Common myeloid progenitor, CD34-positive (primary cell): ENCODE data around the gene MYLK2. TPM values are rescaled to one million over a fixed set of nuclear protein-coding genes. Genes with fewer than 3 reads are reported as not detected.

ENCODE experiments used
- CTCF ChIA-PET: fragments of 350-600 bp; sonication (Branson Sonifier 250); formaldehyde crosslinking; loops from one replicate; lab custom pipeline; 2021; ENCODE audit warnings: antibody characterized with exemption; lab: Charles Lee
- POLR2A ChIA-PET: fragments of 350-600 bp; sonication (Branson Sonifier 250); formaldehyde crosslinking; loops from one replicate; lab custom pipeline; 2021; ENCODE audit warnings: antibody characterized with exemption; lab: Charles Lee
- DNase-seq, 3 donors: peaks; one replicate each; pipeline versions ENCODE4 v3.0.0 to v3.0.0-alpha.2; 2013
- H3K27ac ChIP-seq, 2 experiments: 1 replicate in 1 of 2; 2 replicates in 1 of 2; pipeline ENCODE4 v1.7.0; 2013; ENCODE audit warnings: inconsistent platforms in 2 of 2, low read length in 2 of 2, mild to moderate bottlenecking in 2 of 2, low read depth in 1 of 2, moderate library complexity in 1 of 2; ENCODE audit not compliant: severe bottlenecking in 2 of 2, insufficient read depth in 1 of 2, poor library complexity in 1 of 2
- H3K27me3 ChIP-seq, 5 experiments: replicated peaks in 2 of 5; 1 replicate in 3 of 5; 2 replicates in 2 of 5; pipeline versions ENCODE4 v1.6.1 to v1.7.0; 2013; ENCODE audit warnings: low read length in 4 of 5, mild to moderate bottlenecking in 2 of 5, moderate library complexity in 2 of 5, inconsistent platforms in 1 of 5; ENCODE audit not compliant: insufficient read depth in 5 of 5, control insufficient read depth in 4 of 5
- H3K36me3 ChIP-seq, 4 experiments: 1 replicate in 2 of 4; 2 replicates in 2 of 4; pipeline versions ENCODE4 v1.6.1 to v1.7.0; 2013; ENCODE audit warnings: low read length in 3 of 4, control low read depth in 1 of 4, mild to moderate bottlenecking in 1 of 4; ENCODE audit not compliant: control insufficient read depth in 4 of 4, insufficient read depth in 4 of 4
- H3K4me1 ChIP-seq, 4 experiments: 1 replicate in 3 of 4; 2 replicates in 1 of 4; pipeline versions ENCODE4 v1.6.1 to v1.7.1; 2013; ENCODE audit warnings: low read length in 3 of 4, mild to moderate bottlenecking in 3 of 4, control low read depth in 1 of 4, inconsistent platforms in 1 of 4, moderate library complexity in 1 of 4; ENCODE audit not compliant: control insufficient read depth in 4 of 4, insufficient read depth in 4 of 4; ENCODE audit errors: control extremely low read depth in 1 of 4
- H3K4me3 ChIP-seq, 7 experiments: 1 replicate in 4 of 7; 2 replicates in 3 of 7; pipeline versions ENCODE4 v1.5.1 to v1.7.0; 2013; ENCODE audit warnings: mild to moderate bottlenecking in 7 of 7, low read length in 6 of 7, moderate library complexity in 6 of 7, inconsistent platforms in 2 of 7, low read depth in 2 of 7, control low read depth in 1 of 7; ENCODE audit not compliant: insufficient read depth in 4 of 7, control insufficient read depth in 1 of 7; ENCODE audit errors: extremely low read depth in 1 of 7
- H3K9me3 ChIP-seq, 5 experiments: 1 replicate in 4 of 5; 2 replicates in 1 of 5; pipeline versions ENCODE4 v1.6.1 to v1.7.1; 2013; ENCODE audit warnings: low read length in 4 of 5, mild to moderate bottlenecking in 2 of 5, inconsistent platforms in 1 of 5, low read depth in 1 of 5, moderate library complexity in 1 of 5; ENCODE audit not compliant: control insufficient read depth in 4 of 5, insufficient read depth in 2 of 5; ENCODE audit errors: control extremely low read depth in 1 of 5
- WGBS: methylation state at CpG from one replicate; pipeline ENCODE4 v1.1.5; 2013; ENCODE audit not compliant: insufficient coverage; 5-methylcytosine and 5-hydroxymethylcytosine counted together
- polyA plus RNA-seq: library from polyadenylated mRNA; unstranded; fragments of 120-200 nt; gene quantifications from one replicate; pipeline ENCODE4 v1.2.1, GENCODE V29; 2013

Gene MYLK2
- 0.08 TPM for polyA plus RNA-seq

GRCh38 chr20:31819083-31819784, at the start of gene MYLK2:
MYLK2 (plus strand) TSS chr20:31819356; CDS start chr20:31819581, 225 bp downstream.
- no peaks in the 10 kb centered on the region for H3K9me3 ChIP-seq
- H3K27me3 ChIP-seq: no peaks in the 10 kb centered on the region
- no peak for DNase-seq
- H3K36me3 ChIP-seq: no peaks in the 10 kb centered on the region
- no peak within 1 kb of the TSS for H3K4me3 ChIP-seq
- no peak within 1 kb of the TSS for H3K27ac ChIP-seq
- peaks cover 0 to 22% (median 18%) of the 10 kb centered on the region in 4 experiments for H3K4me1 ChIP-seq
- ChIA-PET POLR2A (no interaction called here), CTCF (interaction anchor here (0.9 to 14.3 kb wide), 7 partner anchors 11 to 210 kb away, joined by 3 to 131 read pairs (median 8); partner anchors contain the start of gene FOXS1)
- 95% methylated on average over 14 of the region's 16 CpGs for WGBS

- ChIA-PET POLR2A (no interaction called here), CTCF (no interaction called here)
- Histone ChIP-seq H3K27ac (no peak overlapping the region), H3K4me3 (no peak overlapping the region), H3K9me3 (no peaks in the 10 kb centered on the region), H3K4me1 (no peaks in the 10 kb centered on the region), H3K27me3 (no peaks in the 10 kb centered on the region), H3K36me3 (peaks cover 5 to 62% (median 25%) of the 10 kb centered on the region in 4 experiments)
- WGBS: 94% methylated on average over 2 of the region's 5 CpGs
- DNase-seq: no peak
Observed at GRCh38 chr20:31769681-31770080, 49.5 kb upstream of the MYLK2 start.

- WGBS: 67% methylated on average over 1 of the region's 1 CpG
- DNase-seq: no peak
Observed at GRCh38 chr20:31770243-31770642, 48.9 kb upstream of the MYLK2 start.

GRCh38 chr20:31774408-31774807, 44.7 kb upstream of the MYLK2 start:
- ChIA-PET CTCF (no interaction called here), POLR2A (no interaction called here)
- H3K9me3 ChIP-seq: no peaks in the 10 kb centered on the region
- DNase-seq: no peak
- peaks cover 3 to 62% (median 29%) of the 10 kb centered on the region in 4 experiments for H3K36me3 ChIP-seq
- H3K27ac ChIP-seq: no peak overlapping the region
- no peaks in the 10 kb centered on the region for H3K4me1 ChIP-seq
- WGBS: no CpG with 5 or more reads among the region's 1 CpG
- no peaks in the 10 kb centered on the region for H3K27me3 ChIP-seq
- H3K4me3 ChIP-seq: no peak overlapping the region

More at GRCh38 chr20:31770243-31770642, 48.9 kb upstream of the MYLK2 start:
- H3K4me1 ChIP-seq: no peaks in the 10 kb centered on the region
- POLR2A ChIA-PET: no interaction called here
- no peak overlapping the region for H3K4me3 ChIP-seq
- peaks cover 5 to 58% (median 23%) of the 10 kb centered on the region in 4 experiments for H3K36me3 ChIP-seq
- no peaks in the 10 kb centered on the region for H3K27me3 ChIP-seq
- H3K27ac ChIP-seq: no peak overlapping the region
- CTCF ChIA-PET: no interaction called here
- H3K9me3 ChIP-seq: no peaks in the 10 kb centered on the region

- no peaks in the 10 kb centered on the region for H3K4me1 ChIP-seq
- peaks cover 17 to 78% (median 50%) of the 10 kb centered on the region in 4 experiments for H3K36me3 ChIP-seq
- no CpG with 5 or more reads among the region's 2 CpGs for WGBS
- no peak overlapping the region for H3K27ac ChIP-seq
- H3K9me3 ChIP-seq: no peaks in the 10 kb centered on the region
- ChIA-PET POLR2A (interaction anchor here (0.6 kb wide), 1 partner anchor 26 kb away, joined by 5 read pairs; no protein-coding TSS in a partner anchor), CTCF (no interaction called here)
- no peak for DNase-seq
- H3K4me3 ChIP-seq: no peak overlapping the region
- no peaks in the 10 kb centered on the region for H3K27me3 ChIP-seq
Observed at GRCh38 chr20:31780839-31781238, 38.3 kb upstream of the MYLK2 start.

- Histone ChIP-seq H3K27ac (no peak overlapping the region), H3K27me3 (no peaks in the 10 kb centered on the region), H3K36me3 (peaks cover 20 to 80% (median 54%) of the 10 kb centered on the region in 4 experiments), H3K9me3 (no peaks in the 10 kb centered on the region), H3K4me1 (no peaks in the 10 kb centered on the region), H3K4me3 (no peak overlapping the region)
- DNase-seq: no peak
- ChIA-PET POLR2A (no interaction called here), CTCF (no interaction called here)
- WGBS: 96% methylated on average over 4 of the region's 4 CpGs
Observed at GRCh38 chr20:31781945-31782344, 37.2 kb upstream of the MYLK2 start.

GRCh38 chr20:31784354-31785044, 34.7 kb upstream of the MYLK2 start:
- WGBS: 100% methylated on average over 7 of the region's 7 CpGs
- CTCF ChIA-PET: interaction anchor here (0.6 to 1.2 kb wide), 3 partner anchors 11 to 61 kb away, joined by 3 to 6 read pairs (median 3); no protein-coding TSS in a partner anchor
- Histone ChIP-seq H3K4me1 (no peaks in the 10 kb centered on the region), H3K9me3 (no peaks in the 10 kb centered on the region), H3K36me3 (peaks cover 13 to 78% (median 55%) of the 10 kb centered on the region in 4 experiments), H3K4me3 (no peak overlapping the region), H3K27me3 (no peaks in the 10 kb centered on the region), H3K27ac (no peak overlapping the region)
- POLR2A ChIA-PET: no interaction called here
- DNase-seq: no peak
